T-helper 9 cell (primary cell): Measurements from ENCODE around the gene BRICD5.

Experiments used
- DNase-seq: peaks from one replicate; pipeline ENCODE4 v3.0.0-alpha.2; 2020

The BRICD5 gene

GRCh38 chr16:2237102-2237482, 26.4 kb upstream of the BRICD5 start:
- no peak for DNase-seq

GRCh38 chr16:2236337-2237101, 25.9 kb upstream of the BRICD5 start, which contains the start of gene DNASE1L2:
TSS of gene DNASE1L2 (plus strand) at chr16:2236444. CDS start at chr16:2236817, 373 bp downstream.
- no peak for DNase-seq

GRCh38 chr16:2235695-2236336, 25.2 kb upstream of the BRICD5 start:
- no peak for DNase-seq

GRCh38 chr16:2235234-2235651, 24.6 kb upstream of the BRICD5 start:
- no peak for DNase-seq

- DNase-seq: no peak
Observed at GRCh38 chr16:2234813-2235170, 24.1 kb upstream of the BRICD5 start.

- DNase-seq: no peak
Observed at GRCh38 chr16:2233872-2234812, 23.5 kb upstream of the BRICD5 start.

- DNase-seq: no peak
Observed at GRCh38 chr16:2233046-2233775, 22.5 kb upstream of the BRICD5 start.

- DNase-seq: no peak
Observed at GRCh38 chr16:2232094-2232990, 21.7 kb upstream of the BRICD5 start.

- no peak for DNase-seq
Observed at GRCh38 chr16:2231016-2231931, 20.6 kb upstream of the BRICD5 start.

GRCh38 chr16:2230376-2230775, 19.7 kb upstream of the BRICD5 start:
- no peak for DNase-seq

GRCh38 chr16:2229632-2230250, 19.1 kb upstream of the BRICD5 start:
- DNase-seq: no peak

- DNase-seq: no peak
Observed at GRCh38 chr16:2229091-2229490, 18.4 kb upstream of the BRICD5 start.

- no peak for DNase-seq
Observed at GRCh38 chr16:2228161-2228824, 17.6 kb upstream of the BRICD5 start.

GRCh38 chr16:2226918-2227317, 16.3 kb upstream of the BRICD5 start:
- DNase-seq: no peak

- no peak for DNase-seq
Observed at GRCh38 chr16:2226245-2226793, 15.7 kb upstream of the BRICD5 start.

- peak; percentile 19 for DNase-seq
Observed at GRCh38 chr16:2223942-2224486, 13.4 kb upstream of the BRICD5 start.

- DNase-seq: peak; percentile 98
Observed at GRCh38 chr16:2223221-2223941, 12.7 kb upstream of the BRICD5 start, which contains the start of gene E4F1. TSS of gene E4F1 (plus strand) at chr16:2223591. CDS start at chr16:2223614, 23 bp downstream.

GRCh38 chr16:2216330-2216729, 5.7 kb upstream of the BRICD5 start:
- no peak for DNase-seq
